ENCODE data around the gene NCDN. TPM values are rescaled to one million over a fixed set of nuclear protein-coding genes. Genes with fewer than 3 reads are reported as not detected.

The NCDN gene
- total RNA-seq, 2 donors from 2014 or later, result 37.6 to 49.4 TPM

- Histone ChIP-seq H3K27me3 (replicated peaks; ENCODE audit: insufficient read depth) (no peaks in the 10 kb centered on the region), H3K4me1 (replicated peaks) (no peaks in the 10 kb centered on the region), H3K4me3 (no peak overlapping the region), H3K9me3 (no peaks in the 10 kb centered on the region), H3K36me3 (no peaks in the 10 kb centered on the region), H3K27ac (no peak overlapping the region)
- 99% methylated on average over 9 of the region's 9 CpGs for WGBS
- intact Hi-C loops (cut with DNase I), result no loop called here
- TF ChIP-seq POLR2AphosphoS5 (IDR thresholded peaks at IDR 0.05) (no peak), CTCF (IDR thresholded peaks at IDR 0.05) (no peak), POLR2A (IDR thresholded peaks at IDR 0.05) (no peak)
- DNase-seq (ENCODE audit: low spot score), result no peak
Measured at GRCh38 chr1:35594005-35594760, 36.6 kb downstream of the NCDN start.

GRCh38 chr1:35595684-35596083 lies 38.1 kb downstream of the NCDN start:
- TF ChIP-seq POLR2A (IDR thresholded peaks at IDR 0.05) (no peak), POLR2AphosphoS5 (IDR thresholded peaks at IDR 0.05) (no peak), CTCF (IDR thresholded peaks at IDR 0.05) (no peak)
- H3K27ac ChIP-seq, result no peak overlapping the region
- 93% methylated on average over 7 of the region's 7 CpGs for WGBS
- no peaks in the 10 kb centered on the region for H3K36me3 ChIP-seq
- no peaks in the 10 kb centered on the region for H3K27me3 ChIP-seq (replicated peaks; ENCODE audit: insufficient read depth)
- no peaks in the 10 kb centered on the region for H3K9me3 ChIP-seq
- no peak overlapping the region for H3K4me3 ChIP-seq
- no peak for DNase-seq (ENCODE audit: low spot score)
- intact Hi-C loops (cut with DNase I), result no loop called here
- no peaks in the 10 kb centered on the region for H3K4me1 ChIP-seq (replicated peaks)

GRCh38 chr1:35597870-35598269 lies 40.3 kb downstream of the NCDN start:
- H3K36me3 ChIP-seq, result no peaks in the 10 kb centered on the region

GRCh38 chr1:35598895-35599294 lies 41.3 kb downstream of the NCDN start:
- H3K4me1 ChIP-seq (replicated peaks), result no peaks in the 10 kb centered on the region
- DNase-seq (ENCODE audit: low spot score), result no peak
- H3K4me3 ChIP-seq, result no peak overlapping the region
- no peaks in the 10 kb centered on the region for H3K9me3 ChIP-seq
- intact Hi-C loops (cut with DNase I), result no loop called here
- H3K27ac ChIP-seq, result peak overlapping the region in 1 of 2 donors; percentile 19
- H3K36me3 ChIP-seq, result no peaks in the 10 kb centered on the region
- no peaks in the 10 kb centered on the region for H3K27me3 ChIP-seq (replicated peaks; ENCODE audit: insufficient read depth)
- no peak for TF ChIP-seq POLR2AphosphoS5 (IDR thresholded peaks at IDR 0.05)
- no peak for TF ChIP-seq POLR2A (IDR thresholded peaks at IDR 0.05)
- no peak for TF ChIP-seq CTCF (IDR thresholded peaks at IDR 0.05)
- WGBS, result 69% methylated on average over 2 of the region's 2 CpGs

More at GRCh38 chr1:35597870-35598269, 40.3 kb downstream of the NCDN start:
- no peak for TF ChIP-seq POLR2A (IDR thresholded peaks at IDR 0.05)
- no peak for TF ChIP-seq CTCF (IDR thresholded peaks at IDR 0.05)
- no peak for TF ChIP-seq POLR2AphosphoS5 (IDR thresholded peaks at IDR 0.05)
- no peaks in the 10 kb centered on the region for H3K27me3 ChIP-seq (replicated peaks; ENCODE audit: insufficient read depth)
- H3K4me3 ChIP-seq, result no peak overlapping the region
- WGBS, result 87% methylated on average over 5 of the region's 5 CpGs
- no peak for DNase-seq (ENCODE audit: low spot score)
- no peaks in the 10 kb centered on the region for H3K9me3 ChIP-seq
- intact Hi-C loops (cut with DNase I), result no loop called here
- no peak overlapping the region for H3K27ac ChIP-seq
- no peaks in the 10 kb centered on the region for H3K4me1 ChIP-seq (replicated peaks)

GRCh38 chr1:35599411-35599810 lies 41.8 kb downstream of the NCDN start:
- TF ChIP-seq POLR2AphosphoS5 (IDR thresholded peaks at IDR 0.05) (no peak), POLR2A (IDR thresholded peaks at IDR 0.05) (no peak), CTCF (IDR thresholded peaks at IDR 0.05) (no peak)

More at GRCh38 chr1:35599411-35599810, 41.8 kb downstream of the NCDN start:
- intact Hi-C loops (cut with DNase I), result no loop called here
- Histone ChIP-seq H3K36me3 (no peaks in the 10 kb centered on the region), H3K9me3 (no peaks in the 10 kb centered on the region), H3K27me3 (replicated peaks; ENCODE audit: insufficient read depth) (no peaks in the 10 kb centered on the region), H3K4me3 (no peak overlapping the region), H3K27ac (peak overlapping the region in 1 of 2 donors; percentile 19), H3K4me1 (replicated peaks) (no peaks in the 10 kb centered on the region)
- WGBS, result 73% methylated on average over 3 of the region's 3 CpGs
- DNase-seq (ENCODE audit: low spot score), result no peak
